Psoas muscle (tissue), 8 donors: ENCODE results near the gene ZNF628. TPM values are rescaled to one million over a fixed set of nuclear protein-coding genes. Genes with fewer than 3 reads are reported as not detected.
A peak's percentile ranks its signal among the peaks of the same experiment; 100 is the strongest.

Experiments used
- ATAC-seq, 4 donors: fragments of 200-7000 bp; cut with Tn5 transposase; one replicate each; pipeline ENCODE4 v1.9.1; 2020; ENCODE audit warnings: moderate library complexity in 3 of 4, mild to moderate bottlenecking in 2 of 4
- DNase-seq, 2 donors: peaks; one replicate each; pipeline ENCODE4 v3.0.0-alpha.2; 2020
- H3K27ac ChIP-seq: fragments of 200-600 bp; one replicate; pipeline ENCODE4 v1.8.0; 2022
- H3K27me3 ChIP-seq, 3 donors: fragments of 200-600 bp in 1 of 3; one replicate each; pipeline versions ENCODE4 v1.6.1 to v1.8.0; 2013 to 2022; ENCODE audit warnings: low read length in 2 of 3, mild to moderate bottlenecking in 2 of 3, moderate library complexity in 1 of 3; ENCODE audit not compliant: insufficient read depth in 3 of 3
- H3K36me3 ChIP-seq, 2 donors: fragments of 200-600 bp in 1 of 2; one replicate each; pipeline versions ENCODE4 v1.6.1 to v1.8.0; 2013 to 2022; ENCODE audit warnings: low read depth in 1 of 2, mild to moderate bottlenecking in 1 of 2, moderate library complexity in 1 of 2; ENCODE audit not compliant: insufficient read depth in 1 of 2
- H3K4me1 ChIP-seq: fragments of 200-600 bp; one replicate; pipeline ENCODE4 v1.8.0; 2022
- H3K4me3 ChIP-seq: fragments of 200-600 bp; one replicate; pipeline ENCODE4 v1.8.0; 2022; ENCODE audit warnings: mild to moderate bottlenecking
- H3K9me3 ChIP-seq: fragments of 200-600 bp; one replicate; pipeline ENCODE4 v1.8.0; 2022
- CTCF ChIP-seq: fragments of 200-600 bp; IDR thresholded peaks from one replicate; pipeline ENCODE4 v1.8.0; 2022; ENCODE audit warnings: antibody characterized with exemption
- whole genome bisulfite sequencing, 3 donors: extraction: QIAGEN DNeasy Blood & Tissue Kit; methylation state at CpG; one replicate each; pipeline versions ENCODE4 v1.1.6 to v1.1.7; 2013; 5-methylcytosine and 5-hydroxymethylcytosine counted together
- intact Hi-C, 2 donors: fragments of 100-400 bp; cut with DNase I; formaldehyde crosslinking; loops; one replicate each; pipeline versions ENCODE4 v1.11.0 to v1.14.2; 2022
- polyA plus RNA-seq, 3 donors: library from polyadenylated mRNA; stranded (reverse); fragments of 200-250 nt; gene quantifications; one replicate each; pipeline ENCODE4 v1.2.3, GENCODE V29; 2013
- total RNA-seq, 4 donors: library from RNA; stranded (reverse); fragmentation: NEBNext Ultra II Directional in 2 of 4; extraction: Animal tissue kit (Norgen Biotek cat#: 25700) in 2 of 4; gene quantifications; one replicate each; pipeline versions ENCODE4 v1.2.1 to v1.2.4, GENCODE V29; 2021 to 2023
- donor health status: healthy with polysubstance abuse.
- donor health status: DM: no; HTN: no; CAD: no; lungs with moderate emphysema.
- donor health status: Bipolar disorder and iron deficiency.
- donor health status: healthy.
- donor health status: DM: yes; HTN: yes; CAD: no.
- donor health status: DM: no; HTN: no; CAD: no.
- donor health status: DM: no; HTN: no; CAD: no.
- donor health status: DM: yes; HTN: yes; CAD: no.

Gene ZNF628
- total and polyA plus RNA-seq, 7 donors = 5.9 to 14.3 (median 12.2) TPM

GRCh38 chr19:55516878-55517620 is 40.6 kb downstream of the ZNF628 start:
- Histone ChIP-seq H3K9me3 (no peaks in the 10 kb centered on the region), H3K4me1 (peaks cover 15% of the 10 kb centered on the region), H3K4me3 (peak overlapping the region; percentile 71), H3K27me3 (no peaks in the 10 kb centered on the region), H3K27ac (peak overlapping the region; percentile 95), H3K36me3 (no peaks in the 10 kb centered on the region)
- intact Hi-C loops = loop anchor here (1.0 to 5.0 kb wide), 4 partner anchors 64 to 115 kb away; partner anchors contain the start of gene ZNF579 (in 1 of the 2)
- peak; percentile 80 to 91 (median 84) for ATAC-seq
- DNase-seq = peak; percentile 94 to 97
- TF ChIP-seq CTCF = peak; percentile 78
- 8 to 10% (median 9%) methylated on average over 39 to 61 of the region's 61 CpGs for WGBS, 3 donors

GRCh38 chr19:55519451-55520311 is 43.3 kb downstream of the ZNF628 start:
- Histone ChIP-seq H3K4me1 (peaks cover 15% of the 10 kb centered on the region), H3K27me3 (no peaks in the 10 kb centered on the region), H3K36me3 (no peaks in the 10 kb centered on the region), H3K4me3 (no peak overlapping the region), H3K27ac (peak overlapping the region; percentile 91), H3K9me3 (no peaks in the 10 kb centered on the region)
- intact Hi-C loops = loop anchor here in 1 of 2 donors (5.0 kb wide), 1 partner anchor 113 kb away; no protein-coding TSS in a partner anchor
- peak; percentile 70 to 78 (median 74) for ATAC-seq
- no peak for DNase-seq
- 59 to 79% (median 63%) methylated on average over 10 of the region's 10 CpGs for WGBS, 3 donors
- TF ChIP-seq CTCF = no peak

- DNase-seq (peak in 1 of 2 donors; percentile 73), ATAC-seq (peak in 3 of 4 donors; percentile 4 to 40 (median 32))
- intact Hi-C loops = no loop called here
- peaks cover 17% of the 10 kb centered on the region for H3K4me1 ChIP-seq
- TF ChIP-seq CTCF = no peak
- H3K4me3 ChIP-seq = no peak overlapping the region
- H3K36me3 ChIP-seq = no peaks in the 10 kb centered on the region
- no peaks in the 10 kb centered on the region for H3K9me3 ChIP-seq
- H3K27ac ChIP-seq = peak overlapping the region; percentile 91
- 38 to 65% (median 39%) methylated on average over 14 of the region's 14 CpGs for WGBS, 3 donors
- H3K27me3 ChIP-seq = no peaks in the 10 kb centered on the region
Measured at GRCh38 chr19:55520691-55521292, 44.4 kb downstream of the ZNF628 start.

- TF ChIP-seq CTCF = no peak
- H3K4me1 ChIP-seq = peaks cover 22% of the 10 kb centered on the region
- WGBS, 3 donors = 37 to 43% (median 42%) methylated on average over 29 of the region's 29 CpGs
- peak in 1 of 4 donors; percentile 4 for ATAC-seq
- no peaks in the 10 kb centered on the region for H3K36me3 ChIP-seq
- DNase-seq = no peak
- peak overlapping the region; percentile 68 for H3K27ac ChIP-seq
- no peaks in the 10 kb centered on the region for H3K27me3 ChIP-seq
- intact Hi-C loops = loop anchor here in 1 of 2 donors (2.0 kb wide), 1 partner anchor 17 kb away; no protein-coding TSS in a partner anchor
- peak overlapping the region; percentile 22 for H3K4me3 ChIP-seq
- H3K9me3 ChIP-seq = no peaks in the 10 kb centered on the region
Measured at GRCh38 chr19:55525289-55526101, 49.1 kb downstream of the ZNF628 start.
